Measurements from ENCODE around the gene KCTD17. TPM values are rescaled to one million over a fixed set of nuclear protein-coding genes. Genes with fewer than 3 reads are reported as not detected.

Gene KCTD17
- total and polyA plus RNA-seq, 2 donors from 2014 or later, result 9.6 to 13.9 TPM

- no peak for TF ChIP-seq CTCF (IDR thresholded peaks at IDR 0.05; ENCODE audit: borderline replicate concordance, extremely low read depth, insufficient read depth)
- H3K4me1 ChIP-seq (ENCODE audit: control insufficient read depth in 2 of 3, insufficient read depth in 2 of 3, low read depth in 1 of 3, low read length in 3 of 3), result no peaks in the 10 kb centered on the region
- FAIRE-seq (no peak), DNase-seq (no peak)
- H3K9ac ChIP-seq (ENCODE audit: low read length in 3 of 3), result no peak overlapping the region
- no peaks in the 10 kb centered on the region for H3K36me3 ChIP-seq (ENCODE audit: control insufficient read depth in 2 of 3, insufficient read depth in 3 of 3, low read length in 3 of 3)
- no peak overlapping the region for H3K27ac ChIP-seq (ENCODE audit: low read depth in 2 of 2, low read length in 2 of 2)
- H3K27me3 ChIP-seq (ENCODE audit: control insufficient read depth, insufficient read depth, low read length), result no peaks in the 10 kb centered on the region
- H3K9me3 ChIP-seq (ENCODE audit: control insufficient read depth in 2 of 3, insufficient read depth in 1 of 3, low read length in 3 of 3), result no peaks in the 10 kb centered on the region
- intact Hi-C loops (cut with DNase I), result no loop called here
- no peak overlapping the region for H3K4me3 ChIP-seq (ENCODE audit: low read length in 3 of 3)
Observed at GRCh38 chr22:37105990-37106389, 54.4 kb downstream of the KCTD17 start.

- no peak overlapping the region for H3K9ac ChIP-seq (ENCODE audit: low read length in 3 of 3)
- intact Hi-C loops (cut with DNase I), result no loop called here
- no peak overlapping the region for H3K4me3 ChIP-seq (ENCODE audit: low read length in 3 of 3)
- FAIRE-seq (no peak), DNase-seq (peak in 1 of 5 donors; percentile 23)
- H3K27me3 ChIP-seq (ENCODE audit: control insufficient read depth, insufficient read depth, low read length), result no peaks in the 10 kb centered on the region
- no peak overlapping the region for H3K27ac ChIP-seq (ENCODE audit: low read depth in 2 of 2, low read length in 2 of 2)
- no peaks in the 10 kb centered on the region for H3K36me3 ChIP-seq (ENCODE audit: control insufficient read depth in 2 of 3, insufficient read depth in 3 of 3, low read length in 3 of 3)
- no peaks in the 10 kb centered on the region for H3K4me1 ChIP-seq (ENCODE audit: control insufficient read depth in 2 of 3, insufficient read depth in 2 of 3, low read depth in 1 of 3, low read length in 3 of 3)
- no peaks in the 10 kb centered on the region for H3K9me3 ChIP-seq (ENCODE audit: control insufficient read depth in 2 of 3, insufficient read depth in 1 of 3, low read length in 3 of 3)
- TF ChIP-seq CTCF (IDR thresholded peaks at IDR 0.05; ENCODE audit: borderline replicate concordance, extremely low read depth, insufficient read depth), result no peak
Observed at GRCh38 chr22:37107816-37108621, 56.5 kb downstream of the KCTD17 start.

GRCh38 chr22:37109242-37109917, 57.8 kb downstream of the KCTD17 start, which contains the start of gene TMPRSS6:
TSS of gene TMPRSS6 (minus strand) at chr22:37109713. CDS start at chr22:37103417, 6,296 bp downstream.
- Histone ChIP-seq H3K27ac (ENCODE audit: low read depth in 2 of 2, low read length in 2 of 2) (no peak within 1 kb of the TSS), H3K36me3 (ENCODE audit: control insufficient read depth in 2 of 3, insufficient read depth in 3 of 3, low read length in 3 of 3) (no peaks in the 10 kb centered on the region), H3K9ac (ENCODE audit: low read length in 3 of 3) (no peak within 1 kb of the TSS), H3K27me3 (ENCODE audit: control insufficient read depth, insufficient read depth, low read length) (no peaks in the 10 kb centered on the region), H3K4me3 (ENCODE audit: low read length in 3 of 3) (no peak within 1 kb of the TSS), H3K4me1 (ENCODE audit: control insufficient read depth in 2 of 3, insufficient read depth in 2 of 3, low read depth in 1 of 3, low read length in 3 of 3) (no peaks in the 10 kb centered on the region), H3K9me3 (ENCODE audit: control insufficient read depth in 2 of 3, insufficient read depth in 1 of 3, low read length in 3 of 3) (no peaks in the 10 kb centered on the region)
- no peak for TF ChIP-seq CTCF (IDR thresholded peaks at IDR 0.05; ENCODE audit: borderline replicate concordance, extremely low read depth, insufficient read depth)
- FAIRE-seq (no peak), DNase-seq (no peak)
- intact Hi-C loops (cut with DNase I), result no loop called here

Data from kidney (tissue), 14 donors.